Measurements from ENCODE around the gene ANKRD44.

- TF ChIP-seq CTCF (IDR thresholded peaks at IDR 0.05) (no peak), POLR2A (IDR thresholded peaks at IDR 0.05) (no peak)
Observed at GRCh38 chr2:197324801-197325200, 14.2 kb upstream of the ANKRD44 start.
